Measurements from ENCODE around the gene SH2D5.

SH2D5 gene

GRCh38 chr1:20724364-20725188, 7.9 kb downstream of the SH2D5 start:
- Histone ChIP-seq H3K27me3 (ENCODE audit: insufficient read depth, poor library complexity, severe bottlenecking) (peaks cover 13% of the 10 kb centered on the region), H3K27ac (replicated peaks) (no peak overlapping the region), H3K4me3 (replicated peaks; ENCODE audit: insufficient read depth, low read length) (no peak overlapping the region)
- TF ChIP-seq POLR2AphosphoS5 (IDR thresholded peaks at IDR 0.05; ENCODE audit: low read depth) (no peak), REST (IDR thresholded peaks at IDR 0.05; ENCODE audit: insufficient replicate concordance, low read depth) (no peak), SPI1 (IDR thresholded peaks at IDR 0.05; ENCODE audit: borderline replicate concordance, low read depth) (no peak), CTCF (IDR thresholded peaks at IDR 0.05; ENCODE audit: insufficient read depth, low read length) (no peak), GABPA (IDR thresholded peaks at IDR 0.05; ENCODE audit: low read depth) (no peak)
- no peak for DNase-seq (ENCODE audit: low read depth in 1 of 2, low spot score in 1 of 2)

GRCh38 chr1:20723537-20724363, 8.8 kb downstream of the SH2D5 start:
- no peak for DNase-seq (ENCODE audit: low read depth in 1 of 2, low spot score in 1 of 2)
- Histone ChIP-seq H3K27me3 (ENCODE audit: insufficient read depth, poor library complexity, severe bottlenecking) (peaks cover 10% of the 10 kb centered on the region), H3K4me3 (replicated peaks; ENCODE audit: insufficient read depth, low read length) (no peak overlapping the region), H3K27ac (replicated peaks) (no peak overlapping the region)
- TF ChIP-seq REST (IDR thresholded peaks at IDR 0.05; ENCODE audit: insufficient replicate concordance, low read depth) (no peak), POLR2AphosphoS5 (IDR thresholded peaks at IDR 0.05; ENCODE audit: low read depth) (no peak), CTCF (IDR thresholded peaks at IDR 0.05; ENCODE audit: insufficient read depth, low read length) (no peak), GABPA (IDR thresholded peaks at IDR 0.05; ENCODE audit: low read depth) (no peak), SPI1 (IDR thresholded peaks at IDR 0.05; ENCODE audit: borderline replicate concordance, low read depth) (no peak)

GRCh38 chr1:20723159-20723536, 9.4 kb downstream of the SH2D5 start:
- no peak for TF ChIP-seq SPI1 (IDR thresholded peaks at IDR 0.05; ENCODE audit: borderline replicate concordance, low read depth)
- H3K27me3 ChIP-seq (ENCODE audit: insufficient read depth, poor library complexity, severe bottlenecking) = peaks cover 11% of the 10 kb centered on the region
- no peak overlapping the region for H3K4me3 ChIP-seq (replicated peaks; ENCODE audit: insufficient read depth, low read length)
- no peak overlapping the region for H3K27ac ChIP-seq (replicated peaks)
- no peak for DNase-seq (ENCODE audit: low read depth in 1 of 2, low spot score in 1 of 2)
